Nephron (organoid): ENCODE measurements around the gene SLC13A3.

ENCODE experiments used
- H3K27ac Mint-ChIP-seq, 3 experiments: 2 replicates each; pipeline ENCODE4 v1.8.0; 2020; ENCODE audit warnings: mixed read lengths in 3 of 3, mild to moderate bottlenecking in 2 of 3, moderate library complexity in 1 of 3
- H3K27me3 Mint-ChIP-seq: 2 replicates; pipeline ENCODE4 v1.8.0; 2021; ENCODE audit warnings: low read depth, mild to moderate bottlenecking, moderate library complexity, mixed read lengths
- H3K36me3 Mint-ChIP-seq: 2 replicates; pipeline ENCODE4 v1.8.0; 2020; ENCODE audit warnings: low read depth, mixed read lengths
- H3K4me1 Mint-ChIP-seq: 2 replicates; pipeline ENCODE4 v1.8.0; 2020; ENCODE audit warnings: mixed read lengths
- H3K4me3 Mint-ChIP-seq, 3 experiments: 2 replicates each; pipeline ENCODE4 v1.8.0; 2020; ENCODE audit warnings: mild to moderate bottlenecking in 3 of 3, mixed read lengths in 3 of 3, moderate library complexity in 2 of 3
- H3K9me3 Mint-ChIP-seq: 2 replicates; pipeline ENCODE4 v1.8.0; 2020; ENCODE audit warnings: mixed read lengths
- CTCF ChIP-seq, 3 experiments: fragments of 200-600 bp; sonication (generic); IDR thresholded peaks; one replicate each; pipeline ENCODE4 v1.5.0; 2021; ENCODE audit warnings: antibody characterized with exemption in 3 of 3; ENCODE audit not compliant: unreplicated experiment in 3 of 3

SLC13A3 gene

GRCh38 chr20:46587986-46588385 lies 63.3 kb downstream of the SLC13A3 start:
- Mint-ChIP-seq H3K27me3 (no peaks in the 10 kb centered on the region), H3K9me3 (peaks cover 4% of the 10 kb centered on the region), H3K27ac (no peak overlapping the region), H3K4me3 (no peak overlapping the region), H3K36me3 (peaks cover 3% of the 10 kb centered on the region), H3K4me1 (no peaks in the 10 kb centered on the region)
- no peak for TF ChIP-seq CTCF (IDR thresholded peaks at IDR 0.05; ENCODE audit: unreplicated experiment in 3 of 3)

GRCh38 chr20:46586724-46587123 lies 64.5 kb downstream of the SLC13A3 start:
- no peaks in the 10 kb centered on the region for H3K9me3 Mint-ChIP-seq

GRCh38 chr20:46584508-46584907 lies 66.8 kb downstream of the SLC13A3 start:
- H3K4me1 Mint-ChIP-seq, result no peaks in the 10 kb centered on the region
- no peak overlapping the region for H3K4me3 Mint-ChIP-seq
- H3K36me3 Mint-ChIP-seq, result peaks cover 5% of the 10 kb centered on the region
- no peak overlapping the region for H3K27ac Mint-ChIP-seq
- no peak for TF ChIP-seq CTCF (IDR thresholded peaks at IDR 0.05; ENCODE audit: unreplicated experiment in 3 of 3)
- H3K27me3 Mint-ChIP-seq, result peaks cover 3% of the 10 kb centered on the region
- H3K9me3 Mint-ChIP-seq, result peaks cover 3% of the 10 kb centered on the region

More at GRCh38 chr20:46586724-46587123, 64.5 kb downstream of the SLC13A3 start:
- Mint-ChIP-seq H3K27ac (no peak overlapping the region), H3K4me3 (no peak overlapping the region), H3K27me3 (no peaks in the 10 kb centered on the region), H3K36me3 (peaks cover under 1% of the 10 kb centered on the region), H3K4me1 (no peaks in the 10 kb centered on the region)
- no peak for TF ChIP-seq CTCF (IDR thresholded peaks at IDR 0.05; ENCODE audit: unreplicated experiment in 3 of 3)

GRCh38 chr20:46583411-46584214 lies 67.6 kb downstream of the SLC13A3 start:
- Mint-ChIP-seq H3K9me3 (peaks cover 3% of the 10 kb centered on the region), H3K36me3 (peaks cover 5% of the 10 kb centered on the region), H3K4me1 (no peaks in the 10 kb centered on the region), H3K27ac (no peak overlapping the region), H3K27me3 (peaks cover 3% of the 10 kb centered on the region), H3K4me3 (no peak overlapping the region)
- TF ChIP-seq CTCF (IDR thresholded peaks at IDR 0.05; ENCODE audit: unreplicated experiment in 3 of 3), result no peak

GRCh38 chr20:46582648-46583047 lies 68.6 kb downstream of the SLC13A3 start:
- no peaks in the 10 kb centered on the region for H3K4me1 Mint-ChIP-seq
- peaks cover 5% of the 10 kb centered on the region for H3K36me3 Mint-ChIP-seq
- H3K27me3 Mint-ChIP-seq, result peaks cover 3% of the 10 kb centered on the region
- H3K27ac Mint-ChIP-seq, result no peak overlapping the region
- no peak for TF ChIP-seq CTCF (IDR thresholded peaks at IDR 0.05; ENCODE audit: unreplicated experiment in 3 of 3)
- no peak overlapping the region for H3K4me3 Mint-ChIP-seq
- peaks cover 3% of the 10 kb centered on the region for H3K9me3 Mint-ChIP-seq

- Mint-ChIP-seq H3K27ac (no peak overlapping the region), H3K9me3 (peaks cover 3% of the 10 kb centered on the region), H3K36me3 (peaks cover 5% of the 10 kb centered on the region), H3K4me1 (no peaks in the 10 kb centered on the region), H3K27me3 (peaks cover 3% of the 10 kb centered on the region), H3K4me3 (no peak overlapping the region)
- TF ChIP-seq CTCF (IDR thresholded peaks at IDR 0.05; ENCODE audit: unreplicated experiment in 3 of 3), result no peak
Measured at GRCh38 chr20:46581391-46581790, 69.9 kb downstream of the SLC13A3 start.
